ENCODE data around the gene ZNF768. TPM values are rescaled to one million over a fixed set of nuclear protein-coding genes. Genes with fewer than 3 reads are reported as not detected.

The ZNF768 gene
- total RNA-seq, 2 experiments from 2014 or later, result 38.3 to 63.7 TPM

- no peak overlapping the region for H3K4me3 ChIP-seq (ENCODE audit: low read depth, low read length, poor library complexity, severe bottlenecking)
- no peak for DNase-seq (ENCODE audit: low spot score)
- H3K36me3 ChIP-seq (ENCODE audit: insufficient read depth, low read length), result peaks cover 30% of the 10 kb centered on the region
- no peak overlapping the region for H3K27ac ChIP-seq (ENCODE audit: low read depth, low read length, poor library complexity, severe bottlenecking)
- H4K20me1 ChIP-seq (ENCODE audit: insufficient read depth, low read length), result no peaks in the 10 kb centered on the region
- intact Hi-C loops (cut with micrococcal nuclease; ENCODE audit: unreplicated experiment), result no loop called here
- no TSS peak for BruUV-seq (replicated peaks)
- TF ChIP-seq, protein P1, sequence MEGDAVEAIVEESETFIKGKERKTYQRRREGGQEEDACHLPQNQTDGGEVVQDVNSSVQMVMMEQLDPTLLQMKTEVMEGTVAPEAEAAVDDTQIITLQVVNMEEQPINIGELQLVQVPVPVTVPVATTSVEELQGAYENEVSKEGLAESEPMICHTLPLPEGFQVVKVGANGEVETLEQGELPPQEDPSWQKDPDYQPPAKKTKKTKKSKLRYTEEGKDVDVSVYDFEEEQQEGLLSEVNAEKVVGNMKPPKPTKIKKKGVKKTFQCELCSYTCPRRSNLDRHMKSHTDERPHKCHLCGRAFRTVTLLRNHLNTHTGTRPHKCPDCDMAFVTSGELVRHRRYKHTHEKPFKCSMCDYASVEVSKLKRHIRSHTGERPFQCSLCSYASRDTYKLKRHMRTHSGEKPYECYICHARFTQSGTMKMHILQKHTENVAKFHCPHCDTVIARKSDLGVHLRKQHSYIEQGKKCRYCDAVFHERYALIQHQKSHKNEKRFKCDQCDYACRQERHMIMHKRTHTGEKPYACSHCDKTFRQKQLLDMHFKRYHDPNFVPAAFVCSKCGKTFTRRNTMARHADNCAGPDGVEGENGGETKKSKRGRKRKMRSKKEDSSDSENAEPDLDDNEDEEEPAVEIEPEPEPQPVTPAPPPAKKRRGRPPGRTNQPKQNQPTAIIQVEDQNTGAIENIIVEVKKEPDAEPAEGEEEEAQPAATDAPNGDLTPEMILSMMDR (conservative IDR thresholded peaks at IDR 0.05; ENCODE audit: low read length), result no peak
- TF ChIP-seq EZH2phosphoT487 (IDR thresholded peaks at IDR 0.05; ENCODE audit: borderline replicate concordance, low read depth, low read length), result no peak
- H3K9me3 ChIP-seq (ENCODE audit: low read length), result no peaks in the 10 kb centered on the region
- CTCF ChIA-PET (ENCODE audit: unreplicated experiment), result no interaction called here
- no peak overlapping the region for H2AFZ ChIP-seq (ENCODE audit: low read length)
- no peaks in the 10 kb centered on the region for H3K9me2 ChIP-seq (ENCODE audit: insufficient read depth, low read length)
- H3K79me2 ChIP-seq (ENCODE audit: insufficient read depth, low read depth, low read length), result peaks cover 7% of the 10 kb centered on the region; the same call in 1 of the 2 replicates
- no peaks in the 10 kb centered on the region for H3K4me1 ChIP-seq (ENCODE audit: insufficient read depth, low read length, poor library complexity, severe bottlenecking)
- H3K4me2 ChIP-seq (ENCODE audit: low read length), result no peak overlapping the region
- POLR2A ChIA-PET, result no interaction called here
Measured at GRCh38 chr16:30551781-30552180, 25.4 kb upstream of the ZNF768 start.

GRCh38 chr16:30548416-30549253 is 22.3 kb upstream of the ZNF768 start:
- H3K9me2 ChIP-seq (ENCODE audit: insufficient read depth, low read length), result no peaks in the 10 kb centered on the region
- no peaks in the 10 kb centered on the region for H3K4me1 ChIP-seq (ENCODE audit: insufficient read depth, low read length, poor library complexity, severe bottlenecking)
- no peak overlapping the region for H3K4me2 ChIP-seq (ENCODE audit: low read length)
- H2AFZ ChIP-seq (ENCODE audit: low read length), result no peak overlapping the region
- intact Hi-C loops (cut with micrococcal nuclease; ENCODE audit: unreplicated experiment), result no loop called here
- DNase-seq (ENCODE audit: low spot score), result no peak
- H3K36me3 ChIP-seq (ENCODE audit: insufficient read depth, low read length), result peaks cover 14% of the 10 kb centered on the region
- H3K27ac ChIP-seq (ENCODE audit: low read depth, low read length, poor library complexity, severe bottlenecking), result no peak overlapping the region
- no peak for TF ChIP-seq EZH2phosphoT487 (IDR thresholded peaks at IDR 0.05; ENCODE audit: borderline replicate concordance, low read depth, low read length)
- TF ChIP-seq, protein P1 (conservative IDR thresholded peaks at IDR 0.05; ENCODE audit: low read length), result no peak
- H3K79me2 ChIP-seq (ENCODE audit: insufficient read depth, low read depth, low read length), result no peaks in the 10 kb centered on the region
- no peak overlapping the region for H3K4me3 ChIP-seq (ENCODE audit: low read depth, low read length, poor library complexity, severe bottlenecking)
- H4K20me1 ChIP-seq (ENCODE audit: insufficient read depth, low read length), result no peaks in the 10 kb centered on the region
- BruUV-seq (replicated peaks), result no TSS peak
- ChIA-PET POLR2A (no interaction called here), CTCF (ENCODE audit: unreplicated experiment) (no interaction called here)
- no peaks in the 10 kb centered on the region for H3K9me3 ChIP-seq (ENCODE audit: low read length)

- intact Hi-C loops (cut with micrococcal nuclease; ENCODE audit: unreplicated experiment), result no loop called here
- ChIA-PET CTCF (ENCODE audit: unreplicated experiment) (no interaction called here), POLR2A (no interaction called here)
Measured at GRCh38 chr16:30546115-30546514, 19.7 kb upstream of the ZNF768 start.

More at GRCh38 chr16:30546115-30546514, 19.7 kb upstream of the ZNF768 start:
- H3K4me2 ChIP-seq (ENCODE audit: low read length), result no peak overlapping the region
- DNase-seq (ENCODE audit: low spot score), result no peak
- TF ChIP-seq EZH2phosphoT487 (IDR thresholded peaks at IDR 0.05; ENCODE audit: borderline replicate concordance, low read depth, low read length), result no peak
- TF ChIP-seq, protein P1 (conservative IDR thresholded peaks at IDR 0.05; ENCODE audit: low read length), result no peak
- H3K9me3 ChIP-seq (ENCODE audit: low read length), result no peaks in the 10 kb centered on the region
- H3K79me2 ChIP-seq (ENCODE audit: insufficient read depth, low read depth, low read length), result no peaks in the 10 kb centered on the region
- no peak overlapping the region for H2AFZ ChIP-seq (ENCODE audit: low read length)
- H3K27ac ChIP-seq (ENCODE audit: low read depth, low read length, poor library complexity, severe bottlenecking), result no peak overlapping the region
- H3K9me2 ChIP-seq (ENCODE audit: insufficient read depth, low read length), result no peaks in the 10 kb centered on the region
- H3K4me1 ChIP-seq (ENCODE audit: insufficient read depth, low read length, poor library complexity, severe bottlenecking), result no peaks in the 10 kb centered on the region
- H3K36me3 ChIP-seq (ENCODE audit: insufficient read depth, low read length), result no peaks in the 10 kb centered on the region
- H4K20me1 ChIP-seq (ENCODE audit: insufficient read depth, low read length), result no peaks in the 10 kb centered on the region
- no TSS peak for BruUV-seq (replicated peaks)
- H3K4me3 ChIP-seq (ENCODE audit: low read depth, low read length, poor library complexity, severe bottlenecking), result no peak overlapping the region

All from OCI-LY7 (cell line).